Measurements from ENCODE around the gene FRMD4B.

The FRMD4B gene

GRCh38 chr3:69354948-69355347 lies 30.9 kb downstream of the FRMD4B start:
- no peak for FAIRE-seq
- DNase-seq (ENCODE audit: insufficient read length, low spot score), result no peak
- no peak for TF ChIP-seq CTCF (IDR thresholded peaks at IDR 0.05; ENCODE audit: insufficient read depth, missing control alignments)

- FAIRE-seq, result no peak
- no peak for DNase-seq (ENCODE audit: insufficient read length, low spot score)
- TF ChIP-seq CTCF (IDR thresholded peaks at IDR 0.05; ENCODE audit: insufficient read depth, missing control alignments), result no peak
Observed at GRCh38 chr3:69353503-69353902, 32.4 kb downstream of the FRMD4B start.

GRCh38 chr3:69353088-69353478 lies 32.8 kb downstream of the FRMD4B start:
- DNase-seq (ENCODE audit: insufficient read length, low spot score) (no peak), FAIRE-seq (no peak)
- TF ChIP-seq CTCF (IDR thresholded peaks at IDR 0.05; ENCODE audit: insufficient read depth, missing control alignments), result no peak

- no peak for TF ChIP-seq CTCF (IDR thresholded peaks at IDR 0.05; ENCODE audit: insufficient read depth, missing control alignments)
- FAIRE-seq (no peak), DNase-seq (ENCODE audit: insufficient read length, low spot score) (no peak)
Observed at GRCh38 chr3:69352305-69353087, 33.4 kb downstream of the FRMD4B start.

- TF ChIP-seq CTCF (IDR thresholded peaks at IDR 0.05; ENCODE audit: insufficient read depth, missing control alignments), result no peak
- DNase-seq (ENCODE audit: insufficient read length, low spot score), result no peak
- FAIRE-seq, result no peak
Observed at GRCh38 chr3:69343875-69344274, 42.0 kb downstream of the FRMD4B start.

GRCh38 chr3:69342074-69342473 lies 43.8 kb downstream of the FRMD4B start:
- DNase-seq (ENCODE audit: insufficient read length, low spot score) (no peak), FAIRE-seq (no peak)
- TF ChIP-seq CTCF (IDR thresholded peaks at IDR 0.05; ENCODE audit: insufficient read depth, missing control alignments), result no peak

GRCh38 chr3:69339760-69340159 lies 46.1 kb downstream of the FRMD4B start:
- DNase-seq (ENCODE audit: insufficient read length, low spot score), result no peak
- FAIRE-seq, result no peak
- TF ChIP-seq CTCF (IDR thresholded peaks at IDR 0.05; ENCODE audit: insufficient read depth, missing control alignments), result no peak

Measured in D721Med (cell line).